Panc1 (cell line): ENCODE results near the gene POLN.
"Not testable (repeated sequence)": the region's sequence is repeated elsewhere in the genome, so short reads cannot be mapped to it uniquely, and the experiment has no call there.

Experiments used
- POLR2AphosphoS5 ChIP-seq: IDR thresholded peaks from 2 replicates; pipeline ENCODE4 v1.6.1; 2012; ENCODE audit warnings: mild to moderate bottlenecking, low read depth, low read length, moderate library complexity
- SIN3A ChIP-seq: IDR thresholded peaks from 2 replicates; pipeline ENCODE4 v1.6.1; 2012; ENCODE audit warnings: low read depth, mild to moderate bottlenecking, low read length, moderate library complexity, borderline replicate concordance; ENCODE audit not compliant: insufficient read depth
- TCF7L2 ChIP-seq: IDR thresholded peaks from 2 replicates; pipeline ENCODE4 v1.6.1; 2011; ENCODE audit warnings: mild to moderate bottlenecking, low read depth, low read length, inconsistent platforms
- TF ChIP-seq, protein P1 (sequence below): fragments of 450-650 bp; IDR thresholded peaks from 2 replicates; pipeline ENCODE4 v1.5.1; 2017; ENCODE audit warnings: mild to moderate bottlenecking

- TF ChIP-seq POLR2AphosphoS5, SIN3A, TCF7L2: not testable (repeated sequence)
- TF ChIP-seq, protein P1, sequence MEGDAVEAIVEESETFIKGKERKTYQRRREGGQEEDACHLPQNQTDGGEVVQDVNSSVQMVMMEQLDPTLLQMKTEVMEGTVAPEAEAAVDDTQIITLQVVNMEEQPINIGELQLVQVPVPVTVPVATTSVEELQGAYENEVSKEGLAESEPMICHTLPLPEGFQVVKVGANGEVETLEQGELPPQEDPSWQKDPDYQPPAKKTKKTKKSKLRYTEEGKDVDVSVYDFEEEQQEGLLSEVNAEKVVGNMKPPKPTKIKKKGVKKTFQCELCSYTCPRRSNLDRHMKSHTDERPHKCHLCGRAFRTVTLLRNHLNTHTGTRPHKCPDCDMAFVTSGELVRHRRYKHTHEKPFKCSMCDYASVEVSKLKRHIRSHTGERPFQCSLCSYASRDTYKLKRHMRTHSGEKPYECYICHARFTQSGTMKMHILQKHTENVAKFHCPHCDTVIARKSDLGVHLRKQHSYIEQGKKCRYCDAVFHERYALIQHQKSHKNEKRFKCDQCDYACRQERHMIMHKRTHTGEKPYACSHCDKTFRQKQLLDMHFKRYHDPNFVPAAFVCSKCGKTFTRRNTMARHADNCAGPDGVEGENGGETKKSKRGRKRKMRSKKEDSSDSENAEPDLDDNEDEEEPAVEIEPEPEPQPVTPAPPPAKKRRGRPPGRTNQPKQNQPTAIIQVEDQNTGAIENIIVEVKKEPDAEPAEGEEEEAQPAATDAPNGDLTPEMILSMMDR: not testable (repeated sequence)
These were observed 33.1 kb upstream of the POLN start for GRCh38 chr4:2275044-2275397.
